HG03354 (cell line): ENCODE data around the gene CACNA1G.
A peak's percentile ranks its signal among the peaks of the same experiment; 100 is the strongest.

Source experiments
- ATAC-seq: cut with Tn5 transposase; IDR thresholded peaks from one replicate; pipeline ENCODE4 v1.9.1; 2021; ENCODE audit warnings: mild to moderate bottlenecking; ENCODE audit not compliant: unreplicated experiment, poor library complexity, severe bottlenecking

CACNA1G gene

DNA sequence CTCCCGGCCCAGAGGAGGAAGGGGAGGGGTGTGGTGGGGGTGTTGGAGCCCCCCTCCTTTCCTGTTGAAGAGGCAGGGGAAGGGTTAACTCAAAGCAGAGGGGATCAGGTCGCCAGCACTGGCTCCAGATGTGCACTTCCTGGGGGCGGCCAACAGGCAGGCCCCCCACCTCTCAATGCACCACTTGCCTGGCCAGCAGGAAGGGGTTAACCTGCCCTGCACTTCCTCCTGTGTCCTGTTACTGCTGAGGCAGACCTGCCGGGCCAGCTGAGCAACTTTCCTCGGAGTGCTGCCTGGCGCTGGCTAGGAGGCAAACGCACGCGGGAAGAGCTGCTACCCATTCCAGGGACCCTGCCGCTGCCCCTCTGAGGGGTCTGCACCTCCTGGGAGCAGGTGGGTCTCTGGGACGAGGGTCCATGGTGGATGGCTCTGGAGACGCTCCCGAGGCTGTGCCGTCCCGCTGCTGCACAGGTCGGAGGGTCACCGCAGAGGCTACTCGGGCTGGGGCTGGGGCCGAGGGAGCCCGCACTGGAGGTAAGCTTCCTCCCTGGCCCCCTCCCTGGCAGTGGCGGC lies 28.0 kb upstream of the CACNA1G start, which contains the start of gene EPN3:
Gene EPN3, plus strand, starts transcription at position 284 of the 573 bp plus-strand sequence. CDS start 3,822 bp downstream, outside the sequence.
- no peak for ATAC-seq

DNA sequence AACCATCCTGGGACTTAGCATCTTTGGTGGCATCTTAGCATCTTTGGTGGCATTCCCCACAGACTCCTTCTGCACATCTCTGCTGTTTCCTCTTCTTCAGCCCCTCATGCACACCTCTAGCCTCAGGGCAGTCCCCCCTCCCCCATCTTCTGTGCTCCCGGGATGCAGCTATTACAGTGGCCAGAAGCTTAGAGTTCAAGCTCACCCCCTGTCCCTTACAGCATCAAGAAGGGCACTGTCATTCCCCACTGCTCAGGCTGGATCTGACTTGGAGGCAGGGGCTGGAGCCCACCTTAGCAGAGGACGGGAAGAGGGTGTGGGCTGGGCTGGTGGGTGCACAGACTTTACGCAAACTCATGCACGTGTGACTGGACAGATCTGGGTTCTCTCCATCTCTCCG lies 27.3 kb upstream of the CACNA1G start:
- no peak for ATAC-seq

- ATAC-seq, result no peak
Measured at GRCh38 chr17:50533720-50534148, 26.8 kb upstream of the CACNA1G start.

DNA sequence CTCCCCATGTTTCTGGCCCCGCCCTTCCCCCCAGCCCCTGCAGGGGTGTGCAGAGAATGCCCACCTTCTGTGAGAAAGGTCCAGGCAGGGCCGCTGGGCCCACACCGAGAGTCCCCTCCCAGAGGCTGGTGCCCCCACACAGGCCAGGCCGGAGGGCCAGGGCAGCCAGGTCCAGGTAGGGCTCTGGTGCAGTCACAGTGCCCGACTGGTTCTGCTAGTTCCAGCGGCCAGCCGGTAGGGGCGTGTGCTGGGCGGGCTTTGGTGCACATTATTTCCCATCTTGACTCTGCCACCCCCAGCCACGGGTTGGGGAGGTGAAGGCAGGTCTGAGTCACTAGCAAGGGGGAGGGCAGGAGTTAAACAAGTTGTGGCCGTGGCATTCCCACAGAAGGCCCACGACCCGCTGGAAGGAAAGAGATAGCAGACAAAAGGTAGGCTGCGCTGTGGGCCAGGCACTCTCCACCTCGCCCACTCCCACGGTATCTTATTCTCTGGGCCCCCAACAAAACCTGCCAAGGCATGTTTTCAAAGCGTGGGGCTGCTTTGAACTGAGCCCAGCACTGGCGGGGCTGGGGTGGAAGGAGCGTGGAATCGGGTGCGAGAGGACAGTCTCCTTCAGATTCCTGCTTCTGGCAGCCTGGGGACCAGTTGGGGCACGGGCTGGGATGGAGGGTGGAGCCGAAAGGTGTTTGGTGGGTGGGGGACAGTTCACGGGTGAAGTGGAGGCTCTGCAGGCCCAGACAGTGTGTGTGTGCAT lies 26.1 kb upstream of the CACNA1G start:
- no peak for ATAC-seq

DNA sequence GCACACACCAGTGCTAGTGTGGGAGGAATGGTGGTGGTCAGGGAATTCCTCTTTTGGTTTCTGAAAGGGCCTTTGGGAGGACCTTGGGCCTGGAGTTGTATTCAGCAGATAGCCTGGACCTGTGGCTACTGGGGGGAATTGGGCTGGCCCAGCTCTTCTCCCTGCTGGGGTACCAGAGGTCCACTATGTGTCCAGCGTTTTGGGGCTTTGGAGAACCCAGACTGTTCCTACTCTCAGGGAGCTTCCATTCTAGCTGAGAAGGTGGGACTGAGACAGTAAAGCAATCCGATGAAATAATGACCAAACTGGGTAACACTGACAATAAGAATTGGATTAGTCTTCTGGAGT lies 25.6 kb upstream of the CACNA1G start:
- no peak for ATAC-seq

GRCh38 chr17:50535407-50535806 lies 25.1 kb upstream of the CACNA1G start:
- no peak for ATAC-seq

DNA sequence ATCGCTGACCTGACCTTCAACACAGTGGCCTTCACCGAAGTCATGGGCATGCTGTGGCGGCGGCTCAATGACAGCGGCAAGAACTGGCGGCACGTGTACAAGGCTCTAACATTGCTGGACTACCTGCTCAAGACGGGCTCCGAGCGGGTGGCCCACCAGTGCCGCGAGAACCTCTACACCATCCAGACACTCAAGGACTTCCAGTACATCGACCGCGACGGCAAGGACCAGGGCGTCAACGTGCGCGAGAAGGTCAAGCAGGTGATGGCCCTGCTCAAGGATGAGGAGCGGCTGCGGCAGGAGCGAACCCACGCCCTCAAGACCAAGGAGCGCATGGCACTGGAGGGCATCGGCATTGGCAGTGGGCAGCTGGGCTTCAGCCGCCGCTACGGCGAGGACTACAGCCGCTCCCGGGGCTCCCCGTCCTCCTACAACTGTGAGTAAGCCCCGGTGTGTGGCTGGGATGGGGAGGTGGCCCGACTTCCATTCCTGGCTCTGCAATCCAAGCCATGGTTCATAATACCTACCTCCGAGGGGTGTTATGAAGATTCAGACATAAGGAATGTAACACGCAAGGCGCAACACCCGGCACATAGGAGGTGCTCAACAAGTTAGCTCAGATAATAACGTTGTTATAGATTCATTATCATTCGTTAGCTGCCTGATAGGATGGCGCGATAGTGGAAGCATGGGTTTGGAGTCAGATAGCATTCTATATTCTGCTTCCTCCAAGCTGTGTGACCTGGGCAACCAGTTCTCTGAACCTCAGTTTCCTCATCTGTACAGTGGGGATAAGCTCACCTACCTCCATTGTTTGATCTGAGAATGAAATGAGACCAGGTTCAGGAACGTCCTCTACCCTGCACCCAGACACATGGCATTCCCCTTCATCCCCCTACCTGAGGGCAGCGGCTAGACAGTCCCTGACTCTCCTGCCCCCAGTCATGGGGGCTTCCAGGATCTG lies 23.6 kb upstream of the CACNA1G start:
- no peak for ATAC-seq

GRCh38 chr17:50537721-50538548 lies 22.6 kb upstream of the CACNA1G start:
- no peak for ATAC-seq

DNA sequence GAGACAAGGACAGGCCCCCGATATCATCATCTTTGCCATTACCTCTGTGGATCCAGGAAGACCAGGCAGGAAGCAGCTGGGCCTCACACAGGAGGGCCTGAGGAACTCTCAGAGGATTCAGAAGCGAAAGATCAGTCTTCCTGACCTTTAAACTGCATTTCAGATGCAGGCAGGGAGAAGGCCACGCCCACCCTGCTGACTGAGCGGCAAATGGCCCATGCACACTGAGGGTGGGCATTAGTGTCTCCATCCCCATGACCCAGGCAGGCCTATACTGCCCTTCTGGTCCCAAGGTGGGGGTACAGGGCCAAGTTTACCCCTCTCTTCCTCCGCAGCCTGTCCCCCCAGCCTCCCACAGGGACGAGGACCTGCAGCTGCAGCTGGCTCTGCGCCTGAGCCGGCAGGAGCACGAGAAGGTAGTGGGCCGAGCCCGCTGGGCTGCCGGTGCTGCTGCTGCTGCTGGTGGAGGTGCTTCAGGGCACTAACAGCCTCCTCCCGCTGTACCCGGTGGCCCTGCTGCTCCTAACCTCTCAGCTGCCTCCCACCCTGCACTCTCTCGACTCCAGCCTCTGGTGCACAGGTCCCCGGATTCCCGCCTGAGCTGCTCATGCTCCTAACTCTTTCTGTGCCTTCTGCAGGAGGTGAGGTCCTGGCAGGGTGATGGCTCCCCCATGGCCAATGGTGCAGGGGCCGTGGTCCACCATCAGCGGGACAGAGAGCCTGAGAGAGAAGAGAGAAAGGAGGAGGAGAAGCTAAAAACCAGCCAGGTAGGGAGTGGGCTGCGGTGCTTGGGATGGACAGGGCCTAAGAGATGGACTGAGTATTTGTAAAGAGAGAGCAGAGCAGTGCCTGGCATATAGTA lies 21.7 kb upstream of the CACNA1G start:
- ATAC-seq, result no peak

DNA sequence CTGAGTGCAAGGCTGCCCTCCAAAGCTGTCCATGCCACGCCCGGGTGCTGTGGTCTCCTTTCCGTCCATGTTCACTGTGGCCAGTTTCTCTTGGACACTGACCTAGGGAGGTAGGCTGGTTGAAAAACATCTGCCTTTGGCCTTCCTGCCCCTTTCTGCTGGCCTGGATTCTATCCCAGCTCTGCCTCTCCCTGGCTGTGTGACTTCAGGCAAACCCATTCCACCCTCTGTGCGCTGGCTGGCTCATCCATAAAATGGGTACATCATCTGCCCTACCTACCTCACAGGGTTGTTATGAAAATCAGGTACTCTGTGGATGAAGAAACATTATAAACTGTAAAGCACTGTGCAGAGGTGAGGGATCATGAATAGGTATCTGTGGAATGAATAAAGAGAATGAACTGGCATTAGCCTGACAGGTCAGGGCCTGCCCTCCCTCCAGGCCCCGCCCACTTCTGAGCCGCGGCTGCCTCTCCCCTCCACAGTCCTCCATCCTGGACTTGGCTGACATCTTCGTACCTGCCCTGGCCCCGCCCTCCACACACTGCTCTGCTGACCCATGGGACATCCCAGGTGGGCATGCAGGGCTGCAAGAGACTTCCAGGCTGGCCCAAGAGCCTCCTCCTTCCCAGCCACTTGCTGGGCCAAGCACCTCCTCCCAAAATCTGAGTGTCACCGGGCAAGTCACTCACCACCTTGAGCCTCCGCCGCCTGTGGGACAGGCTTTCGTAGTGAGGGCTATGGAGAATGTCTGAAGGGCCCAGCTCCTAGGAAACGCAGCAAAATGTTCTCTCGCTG lies 20.6 kb upstream of the CACNA1G start:
- no peak for ATAC-seq

DNA sequence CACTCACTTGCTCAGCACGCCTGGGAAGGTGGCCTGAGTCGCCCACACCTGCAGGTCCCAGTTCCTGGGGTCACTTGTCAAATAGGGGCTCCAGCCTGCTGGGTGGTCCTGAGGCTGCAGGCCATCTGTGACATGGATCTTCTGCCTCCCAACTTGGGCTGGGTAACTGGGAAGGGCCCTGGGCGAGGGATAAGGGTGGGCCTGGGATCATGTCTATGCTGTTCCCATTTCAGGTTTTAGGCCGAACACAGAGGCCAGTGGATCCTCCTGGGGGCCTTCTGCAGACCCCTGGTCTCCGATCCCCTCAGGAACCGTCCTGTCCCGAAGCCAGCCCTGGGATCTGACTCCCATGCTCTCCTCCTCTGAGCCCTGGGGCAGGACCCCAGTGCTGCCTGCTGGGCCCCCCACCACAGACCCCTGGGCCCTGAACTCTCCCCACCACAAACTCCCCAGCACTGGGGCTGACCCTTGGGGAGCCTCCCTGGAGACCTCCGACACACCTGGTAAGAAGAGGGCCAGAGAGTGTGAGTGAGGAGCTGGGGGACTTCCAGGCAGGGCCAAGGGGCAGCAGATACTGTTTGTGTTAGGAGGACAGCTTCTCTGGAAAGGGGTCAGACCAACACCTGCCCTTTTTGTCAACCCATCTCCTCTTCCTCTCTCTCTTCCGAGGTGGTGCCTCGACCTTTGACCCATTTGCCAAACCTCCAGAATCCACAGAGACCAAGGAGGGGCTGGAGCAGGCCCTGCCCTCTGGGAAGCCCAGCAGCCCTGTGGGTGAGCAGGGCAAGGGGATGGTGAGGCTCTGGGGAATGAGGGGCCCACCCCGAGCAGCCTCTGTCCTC lies 19.7 kb upstream of the CACNA1G start:
- ATAC-seq, result no peak

GRCh38 chr17:50541402-50541715 lies 19.2 kb upstream of the CACNA1G start:
- ATAC-seq, result no peak

DNA sequence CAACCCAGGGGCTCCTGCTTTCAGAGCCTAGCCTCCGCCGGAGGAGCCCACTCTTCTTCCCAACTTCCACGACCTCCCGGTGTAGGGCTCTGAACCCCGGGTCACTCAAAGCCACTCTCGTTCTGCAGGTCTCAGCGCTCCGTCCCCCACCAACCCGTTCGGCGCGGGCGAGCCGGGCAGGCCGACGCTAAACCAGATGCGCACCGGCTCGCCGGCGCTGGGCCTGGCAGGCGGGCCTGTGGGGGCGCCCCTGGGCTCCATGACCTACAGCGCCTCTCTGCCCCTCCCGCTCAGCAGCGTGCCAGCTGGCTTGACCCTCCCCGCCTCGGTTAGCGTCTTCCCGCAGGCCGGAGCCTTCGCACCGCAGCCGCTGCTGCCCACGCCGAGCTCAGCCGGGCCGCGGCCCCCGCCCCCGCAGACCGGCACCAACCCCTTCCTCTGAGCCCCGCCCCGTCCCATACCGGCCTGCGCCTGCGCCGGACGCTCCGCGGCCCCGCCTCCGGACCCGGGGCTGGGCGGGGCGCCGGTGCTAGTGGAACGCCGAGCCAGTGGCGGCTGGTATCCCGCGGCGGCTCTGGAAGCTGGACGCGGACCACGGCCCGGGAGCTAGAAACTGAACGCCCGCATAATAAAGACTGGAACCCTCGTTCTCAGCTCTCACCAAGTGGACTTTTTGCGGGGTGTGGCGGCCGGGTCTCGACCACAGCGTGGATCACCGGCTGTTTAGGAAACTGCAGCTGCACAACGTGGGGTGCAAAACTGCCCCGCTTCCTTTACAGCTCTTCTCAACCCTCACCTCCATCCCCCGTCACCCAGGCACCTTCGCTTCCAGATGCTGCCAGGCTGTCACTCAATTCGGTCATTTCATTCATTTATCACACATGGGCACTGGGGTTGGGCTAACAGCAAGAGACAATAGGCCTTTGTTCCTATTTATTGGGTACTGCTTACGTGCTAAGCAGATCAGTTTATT lies 18.5 kb upstream of the CACNA1G start:
- ATAC-seq, result peak; percentile 76

- ATAC-seq, result no peak
Measured at GRCh38 chr17:50542795-50543774, 17.4 kb upstream of the CACNA1G start.

- ATAC-seq, result no peak
Measured at GRCh38 chr17:50544516-50544915, 16.0 kb upstream of the CACNA1G start.
